Measurements from ENCODE around the gene TMPRSS6.

DNA sequence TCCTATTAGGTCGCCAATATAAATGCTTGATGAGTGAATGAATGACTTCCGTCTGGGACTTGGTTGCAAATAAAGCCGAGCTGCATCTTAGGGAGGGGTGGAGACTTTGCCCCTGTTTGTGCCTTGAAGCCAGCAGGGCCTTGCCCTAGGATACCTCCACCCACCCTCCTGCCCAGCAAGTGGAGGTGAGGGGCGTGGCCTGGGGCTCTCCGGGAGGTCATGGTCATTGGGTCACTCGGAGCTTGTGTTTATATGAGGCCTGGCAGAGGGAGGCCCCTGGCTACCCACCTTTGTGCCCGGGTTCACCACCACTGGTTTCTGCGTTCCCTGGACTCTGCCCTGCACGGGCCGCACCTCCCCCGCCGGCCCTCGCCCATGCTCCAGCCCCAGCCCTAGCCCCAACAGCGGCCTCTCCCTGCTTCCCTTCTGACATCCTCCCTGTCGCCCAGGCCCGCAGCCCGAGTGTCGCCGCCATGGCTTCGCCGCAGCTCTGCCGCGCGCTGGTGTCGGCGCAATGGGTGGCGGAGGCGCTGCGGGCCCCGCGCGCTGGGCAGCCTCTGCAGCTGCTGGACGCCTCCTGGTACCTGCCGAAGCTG is 85.7 kb downstream of the TMPRSS6 start:
- TF ChIP-seq, protein P1, sequence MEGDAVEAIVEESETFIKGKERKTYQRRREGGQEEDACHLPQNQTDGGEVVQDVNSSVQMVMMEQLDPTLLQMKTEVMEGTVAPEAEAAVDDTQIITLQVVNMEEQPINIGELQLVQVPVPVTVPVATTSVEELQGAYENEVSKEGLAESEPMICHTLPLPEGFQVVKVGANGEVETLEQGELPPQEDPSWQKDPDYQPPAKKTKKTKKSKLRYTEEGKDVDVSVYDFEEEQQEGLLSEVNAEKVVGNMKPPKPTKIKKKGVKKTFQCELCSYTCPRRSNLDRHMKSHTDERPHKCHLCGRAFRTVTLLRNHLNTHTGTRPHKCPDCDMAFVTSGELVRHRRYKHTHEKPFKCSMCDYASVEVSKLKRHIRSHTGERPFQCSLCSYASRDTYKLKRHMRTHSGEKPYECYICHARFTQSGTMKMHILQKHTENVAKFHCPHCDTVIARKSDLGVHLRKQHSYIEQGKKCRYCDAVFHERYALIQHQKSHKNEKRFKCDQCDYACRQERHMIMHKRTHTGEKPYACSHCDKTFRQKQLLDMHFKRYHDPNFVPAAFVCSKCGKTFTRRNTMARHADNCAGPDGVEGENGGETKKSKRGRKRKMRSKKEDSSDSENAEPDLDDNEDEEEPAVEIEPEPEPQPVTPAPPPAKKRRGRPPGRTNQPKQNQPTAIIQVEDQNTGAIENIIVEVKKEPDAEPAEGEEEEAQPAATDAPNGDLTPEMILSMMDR (IDR thresholded peaks at IDR 0.05): no peak
- TF ChIP-seq POLR2A (IDR thresholded peaks at IDR 0.05): no peak

All from adrenal gland (tissue), 5 donors.